Heart left ventricle (tissue), 16 donors: ENCODE data around the gene CXorf58. TPM values are rescaled to one million over a fixed set of nuclear protein-coding genes. Genes with fewer than 3 reads are reported as not detected.

Source experiments
- ATAC-seq, 4 donors: fragments of 200-7000 bp; cut with Tn5 transposase; one replicate each; pipeline ENCODE4 v1.9.1; 2020 to 2022; ENCODE audit warnings: moderate library complexity in 4 of 4, mild to moderate bottlenecking in 3 of 4, moderate number of reproducible peaks in 1 of 4
- DNase-seq, 5 donors: peaks; one replicate each; pipeline ENCODE4 v3.0.0-alpha.2; 2020
- H3K27ac ChIP-seq, 12 donors: fragments of 200-600 bp; sonication (generic) in 4 of 12; one replicate each; pipeline versions ENCODE4 v1.5.0 to v1.8.0; 2016 to 2022; ENCODE audit warnings: mild to moderate bottlenecking in 2 of 12
- H3K27me3 ChIP-seq, 9 donors: fragments of 200-600 bp; sonication (generic) in 2 of 9; one replicate each; pipeline versions ENCODE4 v1.5.1 to v1.8.0; 2016 to 2022; ENCODE audit warnings: mild to moderate bottlenecking in 3 of 9
- H3K36me3 ChIP-seq, 9 donors: fragments of 200-600 bp; sonication (generic) in 2 of 9; one replicate each; pipeline versions ENCODE4 v1.5.0 to v1.8.0; 2018 to 2022; ENCODE audit warnings: mild to moderate bottlenecking in 2 of 9
- H3K4me1 ChIP-seq, 12 donors: fragments of 200-600 bp; sonication (generic) in 4 of 12; one replicate each; pipeline versions ENCODE4 v1.5.0 to v1.8.0; 2016 to 2022; ENCODE audit warnings: mild to moderate bottlenecking in 3 of 12
- H3K4me3 ChIP-seq, 12 donors: fragments of 200-600 bp; sonication (generic) in 4 of 12; one replicate each; pipeline versions ENCODE4 v1.5.0 to v1.8.0; 2017 to 2022; ENCODE audit warnings: mild to moderate bottlenecking in 9 of 12, moderate library complexity in 4 of 12
- H3K9me3 ChIP-seq, 12 donors: fragments of 200-600 bp; sonication (generic) in 4 of 12; one replicate each; pipeline versions ENCODE4 v1.5.0 to v1.8.0; 2016 to 2022; ENCODE audit warnings: mild to moderate bottlenecking in 1 of 12
- POLR2A ChIP-seq, 2 donors: fragments of 450-650 bp; IDR thresholded peaks; one replicate each; pipeline ENCODE4 v1.6.1; 2017; ENCODE audit warnings: antibody characterized with exemption in 2 of 2, mild to moderate bottlenecking in 2 of 2, moderate library complexity in 2 of 2
- WGBS, 4 donors: extraction: QIAGEN DNeasy Blood & Tissue Kit in 2 of 4; methylation state at CpG; one replicate each; pipeline versions ENCODE4 v1.1.5 to v1.1.7; 2013 to 2018; 5-methylcytosine and 5-hydroxymethylcytosine counted together
- intact Hi-C, 10 donors: fragments of 100-400 bp; cut with DNase I; formaldehyde crosslinking; loops; one replicate each; pipeline versions ENCODE4 v1.11.1 to v1.14.2; 2022
- polyA plus RNA-seq, 2 donors: library from polyadenylated mRNA; stranded (reverse); fragments of 200-250 nt; gene quantifications; one replicate each; pipeline ENCODE4 v1.2.3, GENCODE V29; 2013
- total RNA-seq, 9 donors: library from RNA; depleted of rRNA in 2 of 9; stranded (reverse); fragments of >200 nt in 2 of 9; fragmentation: NEBNext Ultra II Directional in 3 of 9; extraction: Animal tissue kit (Norgen Biotek cat#: 25700) in 3 of 9; gene quantifications; one replicate each; pipeline versions ENCODE4 v1.1.0 to v1.2.4, GENCODE V29; 2016 to 2023
- TF ChIP-seq, protein P1 (sequence below), 12 donors: fragments of 200-600 bp; sonication (generic) in 4 of 12; IDR thresholded peaks; one replicate each; pipeline versions ENCODE4 v1.5.0 to v1.8.0; 2018 to 2022; ENCODE audit warnings: antibody characterized with exemption in 12 of 12, mild to moderate bottlenecking in 5 of 12
- donor health status: ischemic (EF 13 %, LVEDD 7.1; RV severe dilation, severe dysfunction).
- donor health status: healthy with polysubstance abuse.
- donor health status: DM: no; HTN: yes; CAD: no.
- donor health status: DM: no; HTN: no; CAD: no.
- donor health status: ischemic (EF 25% LVEDD 6.9; RV normal size, moderate dysfunction).
- donor health status: ischemic (EF 25% LVEDD 5.7; RV mildly dilated, moderate dysfunction).
- donor health status: healthy.
- donor health status: DM: yes; HTN: yes; CAD: no.
- donor health status: ischemic (EF 35%, LVEDD 5.7; RV mildly dilated, moderate dysfunction).
- donor health status: nonischemic (EF 11% LVEDD 7.7; RV severe dilation, severe dysfunction).
- donor health status: DM: yes; HTN: yes; CAD: no.
- donor health status: PGD.
- donor health status: ischemic (EF 29% LVEDD 5.4; RV normal size, mild dysfunction).
- donor health status: nonischemic (EF 23%, LVEDD 6.1; RV moderate dilation, normal function).

Gene CXorf58
- total and polyA plus RNA-seq, 11 donors: 0.10 to 0.30 (median 0.21) TPM; not detected in 5

DNA sequence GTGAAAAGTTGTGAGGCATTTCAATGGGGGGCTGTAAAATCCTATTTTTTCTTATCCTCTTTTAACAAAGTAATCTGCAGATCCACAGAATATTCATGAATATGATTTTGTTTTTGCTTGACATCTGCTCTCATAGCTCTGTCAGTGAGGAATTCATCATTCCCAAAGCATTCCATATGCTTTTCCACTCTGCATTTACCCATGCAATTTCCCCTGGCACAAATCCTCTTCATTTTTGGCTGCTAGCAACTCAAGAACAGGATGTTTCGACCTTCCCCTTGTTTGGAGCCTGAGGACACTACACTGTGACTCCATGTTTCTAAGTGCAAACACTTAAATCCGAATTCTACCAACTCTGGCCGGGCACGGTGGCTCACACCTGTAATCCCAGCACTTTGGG is 70.7 kb downstream of the CXorf58 start:
- intact Hi-C loops: no loop called here
- Histone ChIP-seq H3K9me3 (no peaks in the 10 kb centered on the region), H3K27ac (no peak overlapping the region), H3K4me3 (no peak overlapping the region), H3K36me3 (no peaks in the 10 kb centered on the region), H3K4me1 (no peaks in the 10 kb centered on the region), H3K27me3 (peaks cover 0 to 32% (median 0%) of the 10 kb centered on the region in 9 donors)
- TF ChIP-seq POLR2A (IDR thresholded peaks at IDR 0.05): no peak
- TF ChIP-seq, protein P1, sequence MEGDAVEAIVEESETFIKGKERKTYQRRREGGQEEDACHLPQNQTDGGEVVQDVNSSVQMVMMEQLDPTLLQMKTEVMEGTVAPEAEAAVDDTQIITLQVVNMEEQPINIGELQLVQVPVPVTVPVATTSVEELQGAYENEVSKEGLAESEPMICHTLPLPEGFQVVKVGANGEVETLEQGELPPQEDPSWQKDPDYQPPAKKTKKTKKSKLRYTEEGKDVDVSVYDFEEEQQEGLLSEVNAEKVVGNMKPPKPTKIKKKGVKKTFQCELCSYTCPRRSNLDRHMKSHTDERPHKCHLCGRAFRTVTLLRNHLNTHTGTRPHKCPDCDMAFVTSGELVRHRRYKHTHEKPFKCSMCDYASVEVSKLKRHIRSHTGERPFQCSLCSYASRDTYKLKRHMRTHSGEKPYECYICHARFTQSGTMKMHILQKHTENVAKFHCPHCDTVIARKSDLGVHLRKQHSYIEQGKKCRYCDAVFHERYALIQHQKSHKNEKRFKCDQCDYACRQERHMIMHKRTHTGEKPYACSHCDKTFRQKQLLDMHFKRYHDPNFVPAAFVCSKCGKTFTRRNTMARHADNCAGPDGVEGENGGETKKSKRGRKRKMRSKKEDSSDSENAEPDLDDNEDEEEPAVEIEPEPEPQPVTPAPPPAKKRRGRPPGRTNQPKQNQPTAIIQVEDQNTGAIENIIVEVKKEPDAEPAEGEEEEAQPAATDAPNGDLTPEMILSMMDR (IDR thresholded peaks at IDR 0.05): no peak
- no peak for DNase-seq
- 74 to 84% (median 78%) methylated on average over 4 of the region's 4 CpGs for WGBS, 4 donors
- no peak for ATAC-seq

GRCh38 chrX:23980011-23980441 is 72.2 kb downstream of the CXorf58 start:
- TF ChIP-seq, protein P1 (IDR thresholded peaks at IDR 0.05): no peak
- TF ChIP-seq POLR2A (IDR thresholded peaks at IDR 0.05): no peak
- H3K9me3 ChIP-seq: no peaks in the 10 kb centered on the region
- no peak overlapping the region for H3K4me3 ChIP-seq
- 43 to 55% (median 49%) methylated on average over 5 of the region's 5 CpGs for WGBS, 4 donors
- no peaks in the 10 kb centered on the region for H3K36me3 ChIP-seq
- H3K4me1 ChIP-seq: no peaks in the 10 kb centered on the region
- intact Hi-C loops: no loop called here
- no peak for DNase-seq
- H3K27me3 ChIP-seq: peaks cover 0 to 32% (median 0%) of the 10 kb centered on the region in 9 donors
- no peak overlapping the region for H3K27ac ChIP-seq
- no peak for ATAC-seq

DNA sequence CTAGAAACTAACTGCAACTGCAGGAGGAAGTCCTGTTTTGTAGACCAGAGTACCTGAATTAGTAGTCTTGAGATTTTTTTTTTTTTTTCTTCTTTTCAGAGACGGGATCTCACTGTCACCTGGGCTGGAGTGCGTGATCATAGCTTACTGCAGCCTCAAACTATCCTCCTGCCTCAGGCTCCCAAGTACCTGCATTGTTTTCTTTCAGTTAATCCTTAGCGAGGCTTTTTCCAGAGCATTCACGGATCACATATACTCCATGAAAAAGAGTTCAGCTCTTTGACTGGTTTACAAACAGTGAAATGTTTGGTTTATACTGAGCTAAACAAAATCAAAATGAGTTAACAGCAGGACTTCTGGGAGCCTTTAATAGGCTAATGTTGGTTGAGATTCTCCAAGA is 73.4 kb downstream of the CXorf58 start:
- no peaks in the 10 kb centered on the region for H3K9me3 ChIP-seq
- H3K4me1 ChIP-seq: no peaks in the 10 kb centered on the region
- intact Hi-C loops: no loop called here
- ATAC-seq (no peak), DNase-seq (no peak)
- TF ChIP-seq POLR2A (IDR thresholded peaks at IDR 0.05): no peak
- TF ChIP-seq, protein P1 (IDR thresholded peaks at IDR 0.05): no peak
- H3K27ac ChIP-seq: no peak overlapping the region
- WGBS, 4 donors: 60 to 93% (median 82%) methylated on average over 4 of the region's 4 CpGs
- peaks cover 0 to 7% (median 0%) of the 10 kb centered on the region in 9 donors for H3K36me3 ChIP-seq
- H3K27me3 ChIP-seq: peaks cover 0 to 26% (median 0%) of the 10 kb centered on the region in 9 donors
- no peak overlapping the region for H3K4me3 ChIP-seq

GRCh38 chrX:23981711-23982110 is 73.9 kb downstream of the CXorf58 start:
- DNase-seq (no peak), ATAC-seq (no peak)
- H3K27me3 ChIP-seq: peaks cover 0 to 31% (median 0%) of the 10 kb centered on the region in 9 donors
- no peak overlapping the region for H3K4me3 ChIP-seq
- no peaks in the 10 kb centered on the region for H3K9me3 ChIP-seq
- intact Hi-C loops: no loop called here
- no peaks in the 10 kb centered on the region for H3K4me1 ChIP-seq
- WGBS, 4 donors: 84 to 93% (median 88%) methylated on average over 2 of the region's 2 CpGs
- no peak overlapping the region for H3K27ac ChIP-seq
- no peak for TF ChIP-seq POLR2A (IDR thresholded peaks at IDR 0.05)
- TF ChIP-seq, protein P1 (IDR thresholded peaks at IDR 0.05): no peak
- H3K36me3 ChIP-seq: peaks cover 0 to 12% (median 2%) of the 10 kb centered on the region in 9 donors
